Testis (tissue), 2 donors: Measurements from ENCODE around the gene GRAMD1B.

ENCODE experiments used
- CTCF ChIP-seq, 3 experiments: fragments of 450-650 bp in 2 of 3; fragments of 200-600 bp in 1 of 3; sonication (generic) in 1 of 3; IDR thresholded peaks; one replicate each; pipeline ENCODE4 v1.5.1; 2016 to 2019; ENCODE audit warnings: antibody characterized with exemption in 3 of 3, mild to moderate bottlenecking in 2 of 3, moderate library complexity in 1 of 3
- POLR2A ChIP-seq: fragments of 450-650 bp; IDR thresholded peaks from one replicate; pipeline ENCODE4 v1.6.1; 2017; ENCODE audit warnings: antibody characterized with exemption, mild to moderate bottlenecking, moderate library complexity

GRCh38 chr11:123568367-123568870 lies 138.3 kb downstream of the GRAMD1B start:
- TF ChIP-seq CTCF (IDR thresholded peaks at IDR 0.05) (no peak), POLR2A (no peak)
